GM23338 (cell line): ENCODE data around the gene DDX25. TPM values are rescaled to one million over a fixed set of nuclear protein-coding genes. Genes with fewer than 3 reads are reported as not detected.

Experiments used
- ATAC-seq: fragments of 200-7000 bp; cut with Tn5 transposase; 3 replicates; pipeline ENCODE4 v1.9.1; 2020
- DNase-seq: peaks from one replicate; pipeline ENCODE4 v3.0.0-alpha.2; 2015; ENCODE audit warnings: low spot score
- H2AFZ ChIP-seq: fragments of 200-600 bp; sonication (generic); 2 replicates; pipeline ENCODE4 v1.8.0; 2016; ENCODE audit warnings: antibody characterized with exemption, mild to moderate bottlenecking, moderate library complexity
- H3F3A ChIP-seq: fragments of 200-600 bp; sonication (generic); replicated peaks from 2 replicates; pipeline ENCODE4 v1.8.0; 2017; ENCODE audit warnings: antibody characterized with exemption, mixed run types, low read depth
- H3K27ac ChIP-seq: fragments of 200-600 bp; sonication (generic); 2 replicates; pipeline ENCODE4 v1.6.1; 2016; ENCODE audit warnings: low read depth
- H3K27me3 ChIP-seq: fragments of 200-600 bp; sonication (generic); 2 replicates; pipeline ENCODE4 v1.8.0; 2016; ENCODE audit warnings: mild to moderate bottlenecking, mixed run types, moderate library complexity; ENCODE audit not compliant: insufficient read depth
- H3K36me3 ChIP-seq: fragments of 200-600 bp; sonication (generic); 2 replicates; pipeline ENCODE4 v1.8.0; 2016; ENCODE audit warnings: mild to moderate bottlenecking; ENCODE audit not compliant: insufficient read depth
- H3K4me1 ChIP-seq: fragments of 200-600 bp; sonication (generic); 2 replicates; pipeline ENCODE4 v1.8.0; 2016; ENCODE audit warnings: mild to moderate bottlenecking, moderate library complexity; ENCODE audit not compliant: insufficient read depth
- H3K4me2 ChIP-seq: fragments of 200-600 bp; sonication (generic); 2 replicates; pipeline ENCODE4 v1.7.1; 2017; ENCODE audit warnings: mixed run types
- H3K4me3 ChIP-seq: fragments of 200-600 bp; sonication (generic); 2 replicates; pipeline ENCODE4 v1.6.1; 2016; ENCODE audit warnings: mixed run types
- H3K79me2 ChIP-seq: fragments of 200-600 bp; sonication (generic); replicated peaks from 2 replicates; pipeline ENCODE4 v1.8.0; 2017; ENCODE audit warnings: mild to moderate bottlenecking; ENCODE audit not compliant: insufficient read depth
- H3K9me2 ChIP-seq: fragments of 200-600 bp; sonication (generic); 2 replicates; pipeline ENCODE4 v1.8.0; 2017; ENCODE audit not compliant: insufficient read depth
- H4K20me1 ChIP-seq: fragments of 200-600 bp; sonication (generic); replicated peaks from 2 replicates; pipeline ENCODE4 v1.8.0; 2017; ENCODE audit warnings: mild to moderate bottlenecking; ENCODE audit not compliant: insufficient read depth
- H3K27ac Mint-ChIP-seq: 2 replicates; pipeline ENCODE4 v1.8.0; 2020; ENCODE audit warnings: inconsistent platforms, mild to moderate bottlenecking, moderate library complexity, mixed read lengths
- H3K27me3 Mint-ChIP-seq: 3 replicates; pipeline ENCODE4 v1.8.0; 2022; ENCODE audit warnings: low read depth, mild to moderate bottlenecking, moderate library complexity, mixed read lengths, inconsistent platforms; ENCODE audit not compliant: insufficient read depth, poor library complexity
- H3K36me3 Mint-ChIP-seq: 3 replicates; pipeline ENCODE4 v1.8.0; 2021; ENCODE audit warnings: low read depth, mild to moderate bottlenecking, inconsistent platforms, moderate library complexity, mixed read lengths
- H3K4me1 Mint-ChIP-seq: 3 replicates; pipeline ENCODE4 v1.8.0; 2020; ENCODE audit warnings: mild to moderate bottlenecking, inconsistent platforms, mixed read lengths
- H3K4me3 Mint-ChIP-seq: 3 replicates; pipeline ENCODE4 v1.8.0; 2021; ENCODE audit warnings: moderate library complexity, mild to moderate bottlenecking, inconsistent platforms, mixed read lengths
- H3K9me3 Mint-ChIP-seq: 3 replicates; pipeline ENCODE4 v1.8.0; 2020; ENCODE audit warnings: moderate library complexity, mild to moderate bottlenecking, inconsistent platforms, mixed read lengths
- CREB1 ChIP-seq: fragments of 250-450 bp; sonication (Bioruptor Pico); IDR thresholded peaks from 2 replicates; pipeline ENCODE4 v1.5.0; 2020; ENCODE audit warnings: low read depth, mild to moderate bottlenecking, moderate library complexity
- CTCF ChIP-seq, 2 experiments: fragments of 200-600 bp in 1 of 2; sonication (generic) in 1 of 2; conservative IDR thresholded peaks; 2 replicates each; pipeline versions ENCODE4 v1.5.1 to v1.6.1; 2016 to 2017; ENCODE audit warnings: antibody characterized with exemption in 2 of 2, low read depth in 2 of 2, mild to moderate bottlenecking in 2 of 2, moderate library complexity in 1 of 2
- JUNB ChIP-seq: IDR thresholded peaks from one replicate; pipeline ENCODE4 v1.6.1; 2016; ENCODE audit warnings: antibody characterized with exemption; ENCODE audit not compliant: unreplicated experiment
- polyA plus RNA-seq: library from polyadenylated mRNA; unstranded; fragments of >200 nt; fragmentation: Nextera tagmentation; extraction: Ambion mirVana; gene quantifications from 2 replicates; pipeline ENCODE4 v1.2.1, GENCODE V29; 2016
- total RNA-seq: library from RNA; depleted of rRNA; stranded (reverse); fragments of >200 nt; shearing (Covaris generic); gene quantifications from 2 replicates; pipeline ENCODE4 v1.2.3, GENCODE V29; 2014
- TF ChIP-seq, protein P1 (sequence below): IDR thresholded peaks from one replicate; pipeline ENCODE4 v1.6.1; 2018; ENCODE audit warnings: antibody characterized with exemption; ENCODE audit not compliant: unreplicated experiment

The DDX25 gene
- total and polyA plus RNA-seq, 2 experiments from 2014 or later = 20.6 to 23.6 TPM

DNA sequence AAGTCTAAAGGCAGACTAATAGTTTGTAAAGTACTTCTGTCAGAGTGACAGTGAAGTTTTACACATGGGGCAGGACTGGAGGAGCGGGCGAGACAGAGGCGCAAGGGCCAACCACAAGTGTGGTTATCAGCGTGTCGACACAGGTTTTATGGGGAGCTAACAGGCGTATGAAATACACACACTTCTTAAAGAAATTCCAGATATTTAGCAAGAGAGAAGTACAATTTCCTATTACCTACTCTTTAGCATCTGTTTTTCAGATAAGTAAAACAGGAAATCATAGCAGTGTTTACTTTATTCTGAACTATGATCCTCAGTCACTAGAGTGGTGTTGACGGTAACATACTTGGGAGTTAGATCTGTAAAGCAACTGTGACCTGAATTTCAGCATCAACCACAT lies 64.0 kb downstream of the DDX25 start:
- H3K27ac Mint-ChIP-seq = no peak overlapping the region
- no peak for TF ChIP-seq CREB1
- Histone ChIP-seq H3K27ac (no peak overlapping the region), H3K36me3 (no peaks in the 10 kb centered on the region), H2AFZ (no peak overlapping the region), H3K27me3 (no peaks in the 10 kb centered on the region), H3K79me2 (no peaks in the 10 kb centered on the region), H3K4me2 (no peak overlapping the region), H3K4me1 (no peaks in the 10 kb centered on the region), H3F3A (no peaks in the 10 kb centered on the region), H3K4me3 (no peak overlapping the region), H3K9me2 (no peaks in the 10 kb centered on the region), H4K20me1 (no peaks in the 10 kb centered on the region)
- H3K36me3 Mint-ChIP-seq = peaks cover 5% of the 10 kb centered on the region
- no peaks in the 10 kb centered on the region for H3K9me3 Mint-ChIP-seq
- no peaks in the 10 kb centered on the region for H3K27me3 Mint-ChIP-seq
- no peaks in the 10 kb centered on the region for H3K4me1 Mint-ChIP-seq
- ATAC-seq (no peak), DNase-seq (no peak)
- no peak overlapping the region for H3K4me3 Mint-ChIP-seq

GRCh38 chr11:125971618-125972017 lies 67.3 kb downstream of the DDX25 start:
- Histone ChIP-seq H3K27me3 (no peaks in the 10 kb centered on the region), H2AFZ (no peak overlapping the region), H3K36me3 (no peaks in the 10 kb centered on the region), H4K20me1 (no peaks in the 10 kb centered on the region), H3K27ac (peak overlapping the region; percentile 51), H3K79me2 (no peaks in the 10 kb centered on the region), H3K4me1 (no peaks in the 10 kb centered on the region), H3F3A (no peaks in the 10 kb centered on the region), H3K9me2 (no peaks in the 10 kb centered on the region), H3K4me3 (no peak overlapping the region), H3K4me2 (no peak overlapping the region)
- ATAC-seq (no peak), DNase-seq (no peak)
- Mint-ChIP-seq H3K4me3 (no peak overlapping the region), H3K4me1 (no peaks in the 10 kb centered on the region), H3K36me3 (no peaks in the 10 kb centered on the region; the same call in 2 of the 3 replicates), H3K27ac (no peak overlapping the region), H3K27me3 (no peaks in the 10 kb centered on the region), H3K9me3 (no peaks in the 10 kb centered on the region)
- TF ChIP-seq JUNB = no peak
- TF ChIP-seq, protein P1, sequence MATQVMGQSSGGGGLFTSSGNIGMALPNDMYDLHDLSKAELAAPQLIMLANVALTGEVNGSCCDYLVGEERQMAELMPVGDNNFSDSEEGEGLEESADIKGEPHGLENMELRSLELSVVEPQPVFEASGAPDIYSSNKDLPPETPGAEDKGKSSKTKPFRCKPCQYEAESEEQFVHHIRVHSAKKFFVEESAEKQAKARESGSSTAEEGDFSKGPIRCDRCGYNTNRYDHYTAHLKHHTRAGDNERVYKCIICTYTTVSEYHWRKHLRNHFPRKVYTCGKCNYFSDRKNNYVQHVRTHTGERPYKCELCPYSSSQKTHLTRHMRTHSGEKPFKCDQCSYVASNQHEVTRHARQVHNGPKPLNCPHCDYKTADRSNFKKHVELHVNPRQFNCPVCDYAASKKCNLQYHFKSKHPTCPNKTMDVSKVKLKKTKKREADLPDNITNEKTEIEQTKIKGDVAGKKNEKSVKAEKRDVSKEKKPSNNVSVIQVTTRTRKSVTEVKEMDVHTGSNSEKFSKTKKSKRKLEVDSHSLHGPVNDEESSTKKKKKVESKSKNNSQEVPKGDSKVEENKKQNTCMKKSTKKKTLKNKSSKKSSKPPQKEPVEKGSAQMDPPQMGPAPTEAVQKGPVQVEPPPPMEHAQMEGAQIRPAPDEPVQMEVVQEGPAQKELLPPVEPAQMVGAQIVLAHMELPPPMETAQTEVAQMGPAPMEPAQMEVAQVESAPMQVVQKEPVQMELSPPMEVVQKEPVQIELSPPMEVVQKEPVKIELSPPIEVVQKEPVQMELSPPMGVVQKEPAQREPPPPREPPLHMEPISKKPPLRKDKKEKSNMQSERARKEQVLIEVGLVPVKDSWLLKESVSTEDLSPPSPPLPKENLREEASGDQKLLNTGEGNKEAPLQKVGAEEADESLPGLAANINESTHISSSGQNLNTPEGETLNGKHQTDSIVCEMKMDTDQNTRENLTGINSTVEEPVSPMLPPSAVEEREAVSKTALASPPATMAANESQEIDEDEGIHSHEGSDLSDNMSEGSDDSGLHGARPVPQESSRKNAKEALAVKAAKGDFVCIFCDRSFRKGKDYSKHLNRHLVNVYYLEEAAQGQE = no peak
- TF ChIP-seq CTCF (conservative IDR thresholded peaks at IDR 0.05; ENCODE audit: low read depth in 2 of 2) = peak; percentile 16 to 18; a peak in 1 of 4 replicates

- Histone ChIP-seq H3F3A (no peaks in the 10 kb centered on the region), H3K4me2 (no peak overlapping the region), H3K36me3 (no peaks in the 10 kb centered on the region), H3K79me2 (no peaks in the 10 kb centered on the region), H3K4me3 (no peak overlapping the region), H2AFZ (no peak overlapping the region), H4K20me1 (no peaks in the 10 kb centered on the region), H3K27ac (no peak overlapping the region), H3K9me2 (no peaks in the 10 kb centered on the region), H3K27me3 (no peaks in the 10 kb centered on the region), H3K4me1 (no peaks in the 10 kb centered on the region)
- Mint-ChIP-seq H3K27ac (no peak overlapping the region), H3K4me1 (peaks cover 7% of the 10 kb centered on the region; the same call in 2 of the 3 replicates), H3K9me3 (no peaks in the 10 kb centered on the region), H3K36me3 (no peaks in the 10 kb centered on the region; the same call in 2 of the 3 replicates), H3K4me3 (no peak overlapping the region), H3K27me3 (no peaks in the 10 kb centered on the region)
- no peak for ATAC-seq
- no peak for DNase-seq
- TF ChIP-seq, protein P1 = no peak
- TF ChIP-seq CTCF (conservative IDR thresholded peaks at IDR 0.05; ENCODE audit: low read depth in 2 of 2) = no peak
Observed at GRCh38 chr11:125974284-125974683, 70.0 kb downstream of the DDX25 start.
